H9 (cell line): ENCODE data around the gene TNFRSF11A. TPM values are rescaled to one million over a fixed set of nuclear protein-coding genes. Genes with fewer than 3 reads are reported as not detected.

Source experiments
- DNase-seq: peaks from one replicate; pipeline ENCODE4 v3.0.0-alpha.2; 2017
- H2AFZ ChIP-seq: one replicate; pipeline ENCODE4 v1.6.1; 2013; ENCODE audit warnings: mild to moderate bottlenecking, low read length, control low read depth, moderate library complexity
- H2AK5ac ChIP-seq: 2 replicates; pipeline ENCODE4 v1.6.1; 2013; ENCODE audit warnings: low read length, control low read depth, mixed read lengths; ENCODE audit not compliant: insufficient read length
- H2BK120ac ChIP-seq: one replicate; pipeline ENCODE4 v1.6.1; 2013; ENCODE audit warnings: low read depth, mild to moderate bottlenecking, low read length, control low read depth, inconsistent platforms; ENCODE audit not compliant: poor library complexity, severe bottlenecking
- H2BK12ac ChIP-seq: 2 replicates; pipeline ENCODE4 v1.6.1; 2013; ENCODE audit warnings: low read length, control low read depth, mixed read lengths, low read depth; ENCODE audit not compliant: insufficient read length
- H2BK15ac ChIP-seq: 2 replicates; pipeline ENCODE4 v1.6.1; 2013; ENCODE audit warnings: low read depth, low read length, control low read depth
- H2BK20ac ChIP-seq: one replicate; pipeline ENCODE4 v1.6.1; 2013; ENCODE audit warnings: low read depth, mild to moderate bottlenecking, low read length, control low read depth, inconsistent platforms; ENCODE audit not compliant: poor library complexity, severe bottlenecking
- H2BK5ac ChIP-seq: 2 replicates; pipeline ENCODE4 v1.6.1; 2013; ENCODE audit warnings: low read length, control low read depth, mixed read lengths; ENCODE audit not compliant: insufficient read length
- H3K14ac ChIP-seq: 2 replicates; pipeline ENCODE4 v1.6.1; 2013; ENCODE audit warnings: low read length, control low read depth; ENCODE audit not compliant: insufficient read depth
- H3K18ac ChIP-seq: 2 replicates; pipeline ENCODE4 v1.6.1; 2013; ENCODE audit warnings: low read depth, mild to moderate bottlenecking, mixed read lengths, low read length, control low read depth; ENCODE audit not compliant: insufficient read length
- H3K23ac ChIP-seq: 2 replicates; pipeline ENCODE4 v1.6.1; 2013; ENCODE audit warnings: low read length, control low read depth, mixed read lengths, low read depth; ENCODE audit not compliant: insufficient read length
- H3K23me2 ChIP-seq: 2 replicates; pipeline ENCODE4 v1.6.1; 2013; ENCODE audit warnings: low read depth, mild to moderate bottlenecking, mixed read lengths, low read length, control low read depth; ENCODE audit not compliant: insufficient read length, poor library complexity, severe bottlenecking
- H3K27ac ChIP-seq: 2 replicates; pipeline ENCODE4 v1.5.1; 2013; ENCODE audit warnings: low read length, control low read depth, mixed read lengths, low read depth; ENCODE audit not compliant: insufficient read length
- H3K27me3 ChIP-seq: 2 replicates; pipeline ENCODE4 v1.6.1; 2013; ENCODE audit warnings: low read length, control low read depth, inconsistent platforms; ENCODE audit not compliant: insufficient read depth
- H3K4ac ChIP-seq: 2 replicates; pipeline ENCODE4 v1.6.1; 2013; ENCODE audit warnings: low read depth, mild to moderate bottlenecking, control low read depth, inconsistent platforms, low read length, moderate library complexity
- H3K4me1 ChIP-seq: 2 replicates; pipeline ENCODE4 v1.6.1; 2013; ENCODE audit warnings: low read length, control low read depth, inconsistent platforms; ENCODE audit not compliant: insufficient read depth
- H3K4me2 ChIP-seq: 2 replicates; pipeline ENCODE4 v1.6.1; 2013; ENCODE audit warnings: low read length, control low read depth, mixed read lengths; ENCODE audit not compliant: insufficient read length, insufficient read depth
- H3K56ac ChIP-seq: 2 replicates; pipeline ENCODE4 v1.6.1; 2013; ENCODE audit warnings: low read depth, mild to moderate bottlenecking, mixed read lengths, low read length, control low read depth; ENCODE audit not compliant: insufficient read length
- H3K79me1 ChIP-seq: 2 replicates; pipeline ENCODE4 v1.6.1; 2013; ENCODE audit warnings: low read depth, mild to moderate bottlenecking, moderate library complexity, low read length, control low read depth, inconsistent platforms; ENCODE audit not compliant: insufficient read depth, poor library complexity, severe bottlenecking
- H3K79me2 ChIP-seq: 2 replicates; pipeline ENCODE4 v1.6.1; 2013; ENCODE audit warnings: low read length, control low read depth, inconsistent platforms; ENCODE audit not compliant: insufficient read depth
- H3K9ac ChIP-seq: 2 replicates; pipeline ENCODE4 v1.6.1; 2013; ENCODE audit warnings: low read length, control low read depth, mixed read lengths; ENCODE audit not compliant: insufficient read length; ENCODE audit errors: extremely low read depth
- H3K9me3 ChIP-seq: one replicate; pipeline ENCODE4 v1.6.1; 2013; ENCODE audit warnings: low read depth, low read length, inconsistent platforms; ENCODE audit not compliant: control insufficient read depth
- H3T11ph ChIP-seq: one replicate; pipeline ENCODE4 v1.6.1; 2013; ENCODE audit warnings: mild to moderate bottlenecking, low read length, control low read depth, inconsistent platforms
- H4K20me1 ChIP-seq: one replicate; pipeline ENCODE4 v1.6.1; 2013; ENCODE audit not compliant: control insufficient read depth, insufficient read length, insufficient read depth
- H4K5ac ChIP-seq: 2 replicates; pipeline ENCODE4 v1.6.1; 2013; ENCODE audit warnings: low read depth, mild to moderate bottlenecking, mixed read lengths, low read length, control low read depth; ENCODE audit not compliant: insufficient read length
- H4K8ac ChIP-seq: replicated peaks from 2 replicates; pipeline ENCODE4 v1.6.1; 2013; ENCODE audit warnings: low read length, control low read depth, mixed read lengths, low read depth; ENCODE audit not compliant: insufficient read length
- H4K91ac ChIP-seq: 2 replicates; pipeline ENCODE4 v1.6.1; 2013; ENCODE audit warnings: low read depth, mild to moderate bottlenecking, moderate library complexity, mixed read lengths, low read length, control low read depth; ENCODE audit not compliant: insufficient read length
- H3K27ac Mint-ChIP-seq, 3 experiments: 2 replicates in 2 of 3; 3 replicates in 1 of 3; pipeline ENCODE4 v1.8.0; 2020 to 2021; ENCODE audit warnings: mixed read lengths in 3 of 3, mild to moderate bottlenecking in 1 of 3, moderate library complexity in 1 of 3
- H3K27me3 Mint-ChIP-seq: 2 replicates; pipeline ENCODE4 v1.8.0; 2021; ENCODE audit warnings: low read depth, mild to moderate bottlenecking, moderate library complexity, mixed read lengths
- H3K36me3 Mint-ChIP-seq, 3 experiments: 2 replicates in 2 of 3; 3 replicates in 1 of 3; pipeline ENCODE4 v1.8.0; 2020 to 2021; ENCODE audit warnings: low read depth in 3 of 3, mixed read lengths in 3 of 3; ENCODE audit not compliant: insufficient read depth in 1 of 3
- H3K4me1 Mint-ChIP-seq, 2 experiments: 2 replicates each; pipeline ENCODE4 v1.8.0; 2020; ENCODE audit warnings: mixed read lengths in 2 of 2
- H3K4me3 Mint-ChIP-seq, 2 experiments: 2 replicates in 1 of 2; 3 replicates in 1 of 2; pipeline ENCODE4 v1.8.0; 2020 to 2021; ENCODE audit warnings: mild to moderate bottlenecking in 2 of 2, mixed read lengths in 2 of 2, moderate library complexity in 1 of 2
- H3K9me3 Mint-ChIP-seq, 2 experiments: 2 replicates in 1 of 2; 3 replicates in 1 of 2; pipeline ENCODE4 v1.8.0; 2020; ENCODE audit warnings: mild to moderate bottlenecking in 2 of 2, mixed read lengths in 2 of 2, moderate library complexity in 1 of 2
- CTCF ChIP-seq: fragments of 200-600 bp; sonication (generic); conservative IDR thresholded peaks from 3 replicates; pipeline ENCODE4 v1.8.0; 2021; ENCODE audit warnings: antibody characterized with exemption, mild to moderate bottlenecking
- WGBS: extraction: QIAGEN DNeasy Blood & Tissue Kit; methylation state at CpG from one replicate; pipeline ENCODE4 v1.1.7; 2013; ENCODE audit warnings: missing lambda C conversion rate, low lambda C conversion rate, mixed read lengths; ENCODE audit not compliant: insufficient read length; ENCODE audit errors: extremely low coverage; 5-methylcytosine and 5-hydroxymethylcytosine counted together
- total RNA-seq: library from RNA; stranded (reverse); gene quantifications from 2 replicates; pipeline ENCODE4 v1.2.1, GENCODE V29; 2021

Gene TNFRSF11A
- total RNA-seq, 1 experiment from 2014 or later = 7.8 TPM

GRCh38 chr18:62409821-62410220 is 84.7 kb downstream of the TNFRSF11A start:
- Histone ChIP-seq H4K5ac (no peak overlapping the region), H3K79me1 (no peaks in the 10 kb centered on the region), H4K20me1 (no peaks in the 10 kb centered on the region), H3K79me2 (no peaks in the 10 kb centered on the region), H3K4me2 (no peak overlapping the region), H4K8ac (no peak overlapping the region), H4K91ac (no peak overlapping the region), H2BK120ac (no peak overlapping the region), H3K27me3 (no peaks in the 10 kb centered on the region), H2AFZ (no peak overlapping the region), H3K4me1 (no peaks in the 10 kb centered on the region), H2BK20ac (no peak overlapping the region), H2BK15ac (no peak overlapping the region), H2BK12ac (no peak overlapping the region), H3K4ac (no peak overlapping the region), H3K27ac (no peak overlapping the region), H3K23ac (no peak overlapping the region), H2BK5ac (no peak overlapping the region), H3K56ac (no peak overlapping the region), H3T11ph (no peak overlapping the region), H3K18ac (no peak overlapping the region), H2AK5ac (no peak overlapping the region), H3K9me3 (no peaks in the 10 kb centered on the region), H3K9ac (no peak overlapping the region), H3K14ac (no peak overlapping the region), H3K23me2 (no peaks in the 10 kb centered on the region)
- no CpG with 5 or more reads among the region's 5 CpGs for WGBS
- Mint-ChIP-seq H3K4me1 (no peaks in the 10 kb centered on the region), H3K9me3 (no peaks in the 10 kb centered on the region; a peak in 1 of 5 replicates), H3K36me3 (no peaks in the 10 kb centered on the region), H3K27me3 (peaks cover 3% of the 10 kb centered on the region; the same call in 1 of the 2 replicates), H3K4me3 (no peak overlapping the region), H3K27ac (no peak overlapping the region)
- TF ChIP-seq CTCF = no peak
- DNase-seq = no peak
